GM12874 (cell line): Measurements from ENCODE around the gene NRXN2.

Experiments
- CTCF ChIP-seq: IDR thresholded peaks from 2 replicates; pipeline ENCODE4 v1.5.1; 2011; ENCODE audit warnings: low read depth, mild to moderate bottlenecking, control low read depth, low read length, moderate library complexity; ENCODE audit not compliant: insufficient read depth

NRXN2 gene

GRCh38 chr11:64757549-64758329 lies 34.7 kb upstream of the NRXN2 start:
- no peak for TF ChIP-seq CTCF

GRCh38 chr11:64755681-64756361 lies 32.8 kb upstream of the NRXN2 start:
- TF ChIP-seq CTCF: no peak

DNA sequence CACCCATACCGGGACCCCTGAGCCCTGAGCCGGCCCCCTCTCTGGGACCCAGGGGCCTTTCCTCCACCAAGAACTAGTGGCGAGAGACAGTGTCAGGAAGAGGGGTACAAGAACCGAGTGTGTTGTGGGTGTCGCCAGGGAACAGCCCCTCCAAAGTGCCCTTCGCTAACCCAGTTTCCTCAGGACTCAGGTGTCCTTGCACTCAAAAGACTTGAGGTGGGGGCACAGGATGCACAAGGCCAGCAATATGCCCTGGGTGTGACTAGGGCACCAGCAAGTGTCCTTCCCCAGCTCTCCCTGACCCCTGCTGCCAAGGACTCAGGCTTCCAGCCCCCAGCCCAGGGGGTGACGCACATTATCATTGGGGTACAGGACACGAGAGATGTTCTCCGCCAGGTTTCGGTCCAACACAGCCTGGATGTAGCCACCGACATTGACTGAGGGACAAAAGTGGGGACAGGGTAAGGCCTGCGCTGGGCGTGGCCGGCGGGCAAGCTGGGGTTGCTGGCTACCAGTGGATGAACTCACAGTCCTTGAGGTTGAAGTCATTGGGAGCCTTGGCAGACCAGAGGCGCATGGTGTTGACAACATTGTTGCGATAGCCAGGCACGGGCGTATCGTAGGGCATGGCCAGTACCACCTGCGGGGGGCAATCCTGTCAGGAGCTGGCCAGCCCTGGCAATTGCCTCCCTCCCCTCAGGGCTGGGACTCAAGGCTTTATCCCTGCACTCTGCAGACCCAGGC lies 32.1 kb upstream of the NRXN2 start:
- TF ChIP-seq CTCF: no peak

DNA sequence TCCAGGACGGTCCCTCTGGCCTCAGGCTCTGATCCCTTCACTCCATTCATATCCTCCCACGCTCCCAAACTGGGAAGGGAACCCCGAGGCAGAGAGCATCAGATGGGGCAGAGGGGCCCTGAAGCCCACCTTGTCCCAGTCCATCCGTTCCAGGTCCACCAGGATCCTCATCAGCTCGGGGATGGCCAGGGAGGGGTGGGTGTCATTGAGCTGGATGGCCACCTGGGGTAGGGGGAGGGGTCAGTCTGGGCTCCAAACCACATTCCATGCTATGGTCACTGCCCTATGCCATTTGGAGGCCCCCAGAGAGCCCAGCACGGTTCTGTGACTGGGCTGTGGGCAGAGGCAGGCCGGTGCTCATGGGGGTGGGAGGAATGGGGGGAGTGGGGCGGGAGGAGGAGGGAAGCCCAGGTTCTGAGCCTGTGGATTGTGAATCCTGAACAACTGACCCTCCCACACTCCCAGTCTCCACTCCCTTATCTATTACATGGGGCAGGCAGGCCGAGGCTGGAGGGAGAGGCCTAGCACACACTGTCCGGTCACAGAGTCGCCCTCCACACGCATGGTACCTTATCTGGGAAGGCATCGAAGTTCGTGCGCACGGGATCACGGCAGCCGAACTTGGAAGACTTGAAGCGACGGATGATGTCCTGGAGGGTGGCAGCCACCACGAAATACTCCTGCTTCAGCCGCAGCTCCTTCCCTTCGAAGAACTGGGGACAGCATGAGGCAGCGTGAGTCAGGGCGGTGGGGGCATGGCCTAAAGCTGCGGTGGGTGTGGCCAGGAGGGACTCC lies 31.3 kb upstream of the NRXN2 start:
- no peak for TF ChIP-seq CTCF

DNA sequence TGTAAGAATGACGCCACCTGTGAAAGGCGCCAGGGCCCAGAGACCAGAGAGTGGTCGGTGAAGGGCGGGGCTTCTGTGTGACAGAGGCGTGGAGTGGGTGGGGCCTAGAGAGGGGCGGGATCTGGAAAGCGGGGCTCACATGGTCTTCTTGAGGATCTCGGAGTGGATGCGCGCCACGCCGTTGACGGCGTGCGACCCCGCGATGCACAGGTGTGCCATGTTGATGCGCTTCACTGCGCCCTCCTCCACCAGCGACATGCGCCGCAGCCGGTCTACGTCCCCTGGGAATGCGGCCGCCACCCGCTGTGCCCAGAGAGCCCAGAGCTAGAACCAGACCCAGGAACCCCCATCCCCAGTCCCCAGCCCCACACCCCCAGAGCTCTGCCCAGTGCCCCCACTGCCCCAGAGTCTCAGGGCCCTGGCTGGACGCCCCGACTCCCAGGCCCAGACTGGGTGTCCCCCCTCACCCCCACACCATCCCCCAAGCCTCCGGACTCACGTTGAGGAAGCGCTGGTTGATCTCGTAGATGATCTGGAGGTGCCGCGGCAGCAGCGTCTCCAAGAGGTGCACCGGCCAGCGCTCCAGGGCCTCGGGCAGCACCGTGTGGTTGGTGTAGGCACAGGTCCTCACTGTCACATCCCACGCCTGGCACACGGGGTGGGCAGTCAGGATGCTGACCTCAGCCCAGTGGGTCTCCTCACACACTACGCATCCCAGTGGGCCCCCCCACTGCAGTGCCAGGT lies 30.6 kb upstream of the NRXN2 start:
- no peak for TF ChIP-seq CTCF

GRCh38 chr11:64753019-64753379 lies 30.0 kb upstream of the NRXN2 start:
- no peak for TF ChIP-seq CTCF
